HG03135 (cell line): Measurements from ENCODE around the gene ZNF646.

Source experiments
- ATAC-seq: cut with Tn5 transposase; IDR thresholded peaks from one replicate; pipeline ENCODE4 v1.9.1; 2021; ENCODE audit warnings: mild to moderate bottlenecking, moderate library complexity; ENCODE audit not compliant: unreplicated experiment

The ZNF646 gene

GRCh38 chr16:31064882-31065461 lies 9.2 kb upstream of the ZNF646 start:
- no peak for ATAC-seq

- ATAC-seq, result no peak
Measured at GRCh38 chr16:31067342-31067741, 6.9 kb upstream of the ZNF646 start.

- no peak for ATAC-seq
Measured at GRCh38 chr16:31071861-31072260, 2.4 kb upstream of the ZNF646 start.

- ATAC-seq, result peak; percentile 0
Measured at GRCh38 chr16:31072540-31073141, 1.6 kb upstream of the ZNF646 start.

- peak; percentile 49 for ATAC-seq
Measured at GRCh38 chr16:31073142-31073969, 866 bp upstream of the ZNF646 start.

GRCh38 chr16:31074814-31075183 lies 577 bp downstream of the ZNF646 start:
- no peak for ATAC-seq

GRCh38 chr16:31076319-31076718 lies 2.1 kb downstream of the ZNF646 start:
- no peak for ATAC-seq

- ATAC-seq, result no peak
Measured at GRCh38 chr16:31077024-31077423, 2.8 kb downstream of the ZNF646 start.

- ATAC-seq, result no peak
Measured at GRCh38 chr16:31077592-31078396, 3.6 kb downstream of the ZNF646 start.

GRCh38 chr16:31078597-31079341 lies 4.5 kb downstream of the ZNF646 start:
- ATAC-seq, result no peak

GRCh38 chr16:31079342-31079944 lies 5.2 kb downstream of the ZNF646 start:
- ATAC-seq, result no peak

GRCh38 chr16:31080035-31080629 lies 5.9 kb downstream of the ZNF646 start:
- ATAC-seq, result no peak

GRCh38 chr16:31080756-31081419 lies 6.7 kb downstream of the ZNF646 start:
- ATAC-seq, result no peak

- no peak for ATAC-seq
Measured at GRCh38 chr16:31081428-31082351, 7.5 kb downstream of the ZNF646 start.

GRCh38 chr16:31082368-31083045 lies 8.3 kb downstream of the ZNF646 start:
- no peak for ATAC-seq

- ATAC-seq, result no peak
Measured at GRCh38 chr16:31083081-31083480, 8.9 kb downstream of the ZNF646 start.

- ATAC-seq, result no peak
Measured at GRCh38 chr16:31083556-31083955, 9.3 kb downstream of the ZNF646 start.

- no peak for ATAC-seq
Measured at GRCh38 chr16:31083981-31084380, 9.8 kb downstream of the ZNF646 start.
